Fibroblast of skin of back (primary cell): Measurements from ENCODE around the gene SPECC1.
"Not testable (repeated sequence)": the region's sequence is repeated elsewhere in the genome, so short reads cannot be mapped to it uniquely, and the experiment has no call there.

ENCODE experiments used
- DNase-seq: peaks from one replicate; pipeline ENCODE4 v3.0.0-alpha.2; 2013

SPECC1 gene

DNA sequence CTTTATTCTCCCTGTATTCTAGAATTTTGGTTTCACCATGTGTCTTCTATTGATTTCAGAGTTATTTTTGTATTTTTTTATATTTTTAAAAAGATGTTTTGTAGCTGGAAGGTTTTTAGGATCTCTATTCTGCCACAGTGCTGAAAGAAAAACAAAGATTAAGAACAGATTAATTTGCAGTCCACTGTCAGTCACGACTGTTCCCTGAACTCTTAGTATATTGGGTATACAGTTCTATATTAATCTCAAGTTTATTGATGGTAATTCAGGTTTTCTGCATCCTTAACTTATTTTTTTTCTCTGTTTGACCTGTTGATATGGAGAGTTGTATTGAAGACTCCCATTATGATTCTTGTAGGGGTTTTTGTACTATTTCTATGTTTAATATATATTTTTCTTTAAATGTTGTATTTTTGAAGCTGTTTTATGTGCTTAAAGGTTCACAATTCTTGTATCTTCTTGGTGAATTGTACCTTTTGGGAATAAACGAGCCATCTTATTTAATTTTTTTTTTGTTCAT is 2.9 kb downstream of the SPECC1 start:
- no peak for DNase-seq

DNA sequence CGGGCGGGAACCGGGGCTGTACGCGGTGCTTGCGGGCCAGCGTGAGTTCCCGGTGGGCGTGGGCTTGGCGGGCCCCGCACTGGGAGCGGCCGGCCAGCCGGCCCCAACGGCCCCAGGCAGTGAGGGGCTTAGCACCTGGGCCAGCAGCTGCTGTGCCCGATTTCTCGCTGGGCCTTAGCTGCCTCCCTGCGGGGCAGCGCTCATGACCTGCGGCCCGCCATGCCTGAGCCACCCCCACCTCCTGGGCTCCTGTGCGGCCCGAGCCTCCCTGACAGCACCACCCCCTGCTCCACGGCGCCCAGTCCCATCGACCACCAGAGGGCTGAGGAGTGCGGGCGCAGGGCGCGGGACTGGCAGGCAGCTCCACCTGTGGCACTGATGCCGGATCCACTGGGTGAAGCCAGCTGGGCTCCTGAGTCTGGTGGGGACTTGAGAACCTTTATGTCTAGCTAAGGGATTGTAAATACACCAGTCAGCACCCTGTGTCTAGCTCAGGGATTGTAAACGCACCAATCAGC is 7.4 kb downstream of the SPECC1 start:
- DNase-seq, result not testable (repeated sequence)

DNA sequence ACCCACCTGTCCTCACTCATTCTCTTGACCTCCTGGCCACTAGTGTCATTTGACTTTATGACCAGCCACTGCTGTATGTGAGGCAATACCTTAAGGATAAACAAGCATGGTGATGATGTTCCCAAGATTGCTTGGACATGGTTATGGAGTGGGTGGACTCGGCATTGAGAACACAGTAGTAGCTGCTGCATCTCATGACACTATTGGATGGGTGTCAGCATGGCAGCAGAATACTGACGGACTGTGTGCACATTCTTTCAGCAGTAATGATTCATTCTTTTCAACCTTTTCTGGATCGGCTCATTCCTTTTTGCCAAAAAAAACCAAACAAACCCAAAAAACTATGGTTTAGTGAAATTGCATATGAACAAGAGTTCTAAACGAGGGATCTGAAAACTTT is 13.5 kb downstream of the SPECC1 start:
- no peak for DNase-seq

DNA sequence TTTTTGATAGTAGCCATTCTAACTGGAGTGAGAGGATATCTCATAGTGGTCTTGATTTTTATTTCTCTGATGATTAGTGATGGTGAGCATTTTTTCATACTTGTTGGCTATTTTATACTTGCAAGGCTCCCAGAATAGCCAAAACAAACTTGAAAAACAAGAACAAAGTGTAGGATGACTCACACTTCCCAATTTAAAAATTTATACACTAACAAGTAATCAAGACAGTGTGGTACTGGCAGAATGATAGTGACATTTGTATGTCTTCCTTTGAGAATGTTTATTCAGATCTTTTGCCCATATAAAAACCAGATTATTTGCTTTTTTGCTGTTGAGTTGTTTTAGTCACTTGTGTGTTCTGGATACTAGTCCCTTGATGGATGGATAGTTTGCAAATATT is 17.8 kb downstream of the SPECC1 start:
- no peak for DNase-seq

DNA sequence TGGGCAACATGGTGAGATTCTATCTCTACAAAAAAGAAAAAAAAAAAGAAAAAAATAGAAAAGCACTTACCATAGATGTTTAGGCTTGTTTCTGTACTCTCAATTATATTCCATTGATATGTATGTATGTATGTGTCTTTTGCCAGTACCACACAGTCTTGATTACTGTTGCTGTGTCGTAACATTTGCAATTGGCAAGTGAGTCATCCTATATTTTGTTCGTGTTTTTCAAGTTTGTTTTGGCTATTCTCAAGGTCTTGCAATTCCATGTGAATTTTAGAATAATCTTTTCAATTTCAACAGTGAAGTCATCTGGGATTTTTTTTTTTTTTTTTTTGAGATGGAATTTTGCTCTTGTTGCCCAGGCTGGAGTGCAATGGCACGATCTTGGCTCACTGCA is 19.3 kb downstream of the SPECC1 start:
- no peak for DNase-seq

DNA sequence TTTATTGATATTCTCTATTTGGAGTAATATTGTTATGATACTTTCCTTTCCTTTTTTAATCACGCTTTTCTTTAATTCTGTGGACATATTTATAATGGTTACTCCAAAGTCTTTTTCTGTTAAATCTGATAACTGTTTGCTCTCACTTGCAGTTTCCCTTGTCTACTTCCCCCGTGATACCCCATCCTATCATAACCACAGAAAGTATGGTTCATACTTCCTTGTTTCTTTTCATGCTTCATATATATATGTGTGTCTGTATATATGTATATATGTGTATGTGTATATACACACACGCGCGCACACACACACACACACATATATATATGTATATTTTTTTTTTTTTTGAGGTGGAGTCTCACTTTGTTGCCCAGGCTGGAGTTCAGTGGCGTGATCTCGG is 23.5 kb downstream of the SPECC1 start:
- no peak for DNase-seq

DNA sequence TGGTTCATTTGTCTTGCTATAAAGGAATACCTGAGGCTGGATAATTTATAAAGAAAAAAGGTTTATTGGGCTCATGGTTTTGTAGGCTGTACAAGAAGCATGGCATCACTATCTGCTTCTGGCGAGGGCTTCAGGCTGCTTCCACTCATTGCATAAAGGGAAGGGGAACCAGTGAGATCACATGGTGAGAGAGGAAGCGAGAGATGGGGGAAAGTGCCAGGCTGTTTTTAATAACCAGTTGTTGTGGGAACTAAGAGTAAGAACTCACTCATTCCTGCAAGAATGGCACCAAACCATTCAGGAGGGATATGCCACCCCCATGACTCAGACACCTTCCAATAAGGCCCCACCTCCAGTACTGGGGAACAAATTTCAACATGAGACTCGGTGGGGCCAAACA is 24.3 kb downstream of the SPECC1 start:
- no peak for DNase-seq

DNA sequence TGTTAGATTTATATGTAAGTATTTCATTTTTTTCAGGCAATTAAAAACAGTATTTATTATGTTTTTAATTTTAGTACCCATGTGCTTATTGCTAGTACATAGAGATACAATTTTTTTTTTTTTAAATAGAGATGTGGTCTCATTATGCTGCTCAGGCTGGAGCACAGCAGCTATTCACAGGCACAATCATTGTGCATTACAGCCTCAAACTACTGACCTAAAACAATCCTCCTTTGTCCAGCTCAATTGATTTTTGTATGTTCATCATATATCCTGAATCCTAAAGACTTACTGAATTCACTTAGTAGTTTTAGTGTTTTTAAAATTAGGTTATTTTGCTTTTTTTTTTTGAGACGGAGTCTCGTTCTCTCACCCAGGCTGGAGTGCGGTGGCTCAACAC is 26.3 kb downstream of the SPECC1 start:
- no peak for DNase-seq

DNA sequence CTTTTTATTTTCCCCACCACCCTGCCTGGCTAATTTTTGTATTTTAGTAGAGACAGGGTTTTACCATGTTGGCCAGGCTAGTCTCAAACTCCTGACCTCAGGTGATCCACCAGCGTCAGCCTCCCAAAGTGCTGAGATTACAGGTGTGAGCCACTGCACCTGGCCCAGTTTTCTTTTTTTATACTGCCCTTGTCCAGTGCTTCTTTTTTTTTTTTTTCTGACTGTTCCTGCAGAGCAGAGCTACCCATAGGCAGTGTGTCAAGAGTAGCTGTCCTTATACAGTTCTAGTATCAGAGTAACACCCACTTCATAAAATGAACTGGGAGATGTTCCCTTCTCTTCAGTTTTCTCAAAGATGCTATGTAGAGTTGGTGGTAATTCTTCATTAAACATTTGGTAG is 28.1 kb downstream of the SPECC1 start:
- not testable (repeated sequence) for DNase-seq

DNA sequence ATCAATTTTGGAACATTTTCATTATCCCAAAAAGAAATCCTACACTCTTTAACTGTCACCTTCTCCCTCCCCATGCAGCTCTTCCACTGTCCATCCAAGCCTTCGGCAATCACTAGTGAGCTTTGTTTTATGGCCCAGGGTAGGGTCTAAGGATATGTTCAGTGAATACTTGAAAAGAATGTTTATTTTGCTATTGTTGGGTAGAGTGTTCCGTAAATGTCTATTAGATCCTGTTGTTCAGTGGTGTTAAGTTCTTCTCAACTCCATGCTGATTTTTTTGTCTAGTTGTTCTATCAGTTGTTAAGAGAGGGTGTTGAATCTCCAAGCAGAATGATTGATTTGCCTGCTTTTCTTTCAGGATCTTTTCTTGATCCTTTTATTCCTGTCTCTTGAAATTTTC is 29.9 kb downstream of the SPECC1 start:
- no peak for DNase-seq

DNA sequence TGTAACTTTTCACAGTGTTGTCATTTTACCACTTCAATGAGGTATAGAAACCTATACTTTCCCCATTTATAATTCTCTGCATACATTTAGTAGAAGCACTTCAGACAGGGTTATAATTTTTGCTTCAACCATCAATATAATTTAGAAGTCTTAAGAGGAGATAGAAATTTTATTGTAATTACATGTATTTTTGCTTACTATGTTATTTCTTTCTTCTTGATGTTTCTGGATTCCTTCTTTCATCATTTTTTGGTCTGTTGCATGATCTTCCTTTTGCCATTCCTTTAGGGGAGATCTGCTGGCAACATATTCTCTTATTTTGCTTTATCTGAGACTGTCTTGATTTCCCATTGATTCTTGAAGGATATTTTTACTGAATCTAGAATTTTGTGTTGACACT is 31.1 kb downstream of the SPECC1 start:
- no peak for DNase-seq

DNA sequence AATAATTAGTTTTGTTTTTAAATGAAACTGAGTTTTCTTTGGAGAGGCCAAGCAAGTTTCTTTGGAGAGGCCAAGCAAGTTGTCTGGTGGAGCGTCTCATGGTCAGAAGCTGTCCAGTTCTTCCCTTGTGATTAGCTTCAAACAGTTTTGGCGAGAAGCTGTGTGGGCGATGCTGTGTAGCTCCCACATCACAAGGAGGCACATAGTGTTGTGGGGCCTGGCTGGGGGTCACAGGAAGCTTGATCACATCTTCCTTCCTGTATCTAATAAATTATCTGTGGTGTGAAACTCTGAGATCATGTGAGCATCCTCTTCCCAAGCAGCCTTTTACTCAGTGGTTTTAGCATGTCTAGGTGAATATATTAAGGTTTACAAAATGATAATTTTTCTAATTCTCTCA is 33.9 kb downstream of the SPECC1 start:
- no peak for DNase-seq

DNA sequence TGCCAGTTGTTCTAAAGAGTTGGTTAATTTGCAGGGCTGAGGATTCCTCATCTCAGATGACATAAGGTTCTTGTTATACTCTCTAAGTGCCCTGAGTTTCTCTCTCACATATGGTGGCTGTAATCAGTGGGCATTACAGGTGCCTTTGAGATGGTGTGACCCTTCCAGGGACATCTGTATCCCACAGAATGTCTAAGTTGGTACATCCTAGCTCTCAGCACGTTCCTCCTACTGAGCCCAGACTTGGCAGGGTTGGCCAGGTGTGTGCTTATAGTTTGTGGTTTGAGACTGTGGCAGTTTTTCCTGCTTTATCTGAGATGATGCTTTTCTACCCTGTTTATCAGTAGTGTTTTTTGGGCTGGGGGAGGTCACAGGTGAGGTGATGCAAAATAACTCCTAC is 36.3 kb downstream of the SPECC1 start:
- DNase-seq, result no peak

DNA sequence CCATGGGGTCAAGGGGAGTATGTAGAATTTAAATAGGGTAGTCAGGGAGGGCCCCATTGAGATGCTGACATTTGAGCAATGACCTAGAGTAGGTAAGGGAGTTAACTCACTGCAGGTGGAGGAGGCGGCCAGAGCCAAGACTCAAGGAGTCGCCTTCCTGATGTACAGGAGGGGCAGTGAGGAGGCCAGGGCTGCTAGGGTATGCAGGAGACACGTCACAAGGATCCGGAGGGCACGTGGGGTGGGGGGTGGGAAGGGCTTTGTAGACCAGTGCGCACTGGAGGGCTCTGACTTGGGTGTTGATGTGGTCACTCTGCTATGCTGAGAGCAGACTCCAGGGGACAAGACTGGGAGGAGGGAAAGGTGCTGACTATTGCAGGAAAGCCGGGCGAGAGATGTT is 37.5 kb downstream of the SPECC1 start:
- DNase-seq, result no peak

DNA sequence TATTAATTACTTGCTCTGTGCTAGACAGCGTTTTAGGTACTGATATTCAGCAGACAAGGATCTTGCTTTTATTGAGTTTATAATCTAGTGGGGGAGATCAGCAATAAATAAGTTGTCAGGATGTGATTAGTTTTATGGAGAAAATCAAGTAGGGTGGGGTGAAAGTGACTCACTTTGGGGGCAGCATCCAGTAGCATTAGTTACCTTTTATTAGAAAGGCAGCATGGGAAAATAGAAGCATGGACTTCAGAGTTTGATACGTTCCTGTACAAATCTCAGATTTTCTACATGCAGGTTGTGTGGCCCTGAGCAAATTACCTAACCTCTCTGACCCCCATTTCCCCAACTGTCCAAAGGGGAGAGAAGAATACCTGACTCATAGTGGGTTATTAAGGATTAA is 42.5 kb downstream of the SPECC1 start:
- DNase-seq, result no peak

DNA sequence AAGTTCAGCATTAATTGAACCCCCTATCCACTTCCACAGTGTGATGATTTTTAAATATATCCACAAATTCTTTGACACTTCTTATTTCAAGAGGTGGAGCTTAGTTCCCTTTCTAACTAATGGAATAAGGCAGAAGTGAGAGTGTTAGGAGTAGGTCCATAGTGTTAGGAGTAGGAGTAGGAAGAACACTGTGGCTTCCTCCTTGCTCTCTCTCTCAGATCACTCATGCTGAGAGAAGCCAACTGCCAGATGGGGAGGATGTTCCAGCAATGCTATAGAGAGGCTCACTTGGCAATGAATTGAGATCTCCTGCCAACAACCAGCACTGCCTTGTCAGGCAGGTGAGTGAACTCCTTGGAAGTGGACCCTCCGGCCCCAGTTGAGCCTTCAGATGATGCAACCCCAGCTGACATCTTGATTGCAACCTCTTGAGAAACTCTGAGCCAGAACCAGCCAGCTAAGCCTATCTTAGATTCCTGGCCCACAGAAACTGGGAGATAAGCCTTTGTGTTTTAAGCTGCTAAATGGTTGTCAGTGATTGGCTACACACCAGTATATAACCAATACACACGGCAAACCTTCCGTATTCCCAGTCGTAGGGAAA is 44.3 kb downstream of the SPECC1 start:
- DNase-seq, result no peak

DNA sequence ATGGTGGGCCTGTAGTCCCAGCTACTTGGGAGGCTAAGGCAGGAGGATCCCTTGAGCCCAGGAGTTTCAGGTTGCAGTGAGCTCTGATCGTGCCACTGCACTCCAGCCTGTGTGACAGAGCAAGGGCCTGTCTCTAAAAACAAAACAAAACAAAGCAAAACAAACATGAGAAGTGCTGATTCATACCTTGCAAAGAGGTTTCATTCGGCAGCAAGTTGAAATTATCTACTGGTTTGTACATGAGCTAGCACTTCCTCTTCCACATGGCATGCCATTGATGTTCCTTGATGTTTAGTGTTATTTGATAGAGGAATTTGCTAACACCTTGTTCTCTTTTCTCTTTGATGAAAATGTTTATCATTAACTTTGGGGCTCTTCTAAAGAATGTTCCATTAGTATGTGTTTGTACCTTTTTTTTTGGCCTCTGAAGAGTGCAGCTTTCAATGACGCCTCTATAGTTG is 50.6 kb downstream of the SPECC1 start:
- peak; percentile 17 for DNase-seq

DNA sequence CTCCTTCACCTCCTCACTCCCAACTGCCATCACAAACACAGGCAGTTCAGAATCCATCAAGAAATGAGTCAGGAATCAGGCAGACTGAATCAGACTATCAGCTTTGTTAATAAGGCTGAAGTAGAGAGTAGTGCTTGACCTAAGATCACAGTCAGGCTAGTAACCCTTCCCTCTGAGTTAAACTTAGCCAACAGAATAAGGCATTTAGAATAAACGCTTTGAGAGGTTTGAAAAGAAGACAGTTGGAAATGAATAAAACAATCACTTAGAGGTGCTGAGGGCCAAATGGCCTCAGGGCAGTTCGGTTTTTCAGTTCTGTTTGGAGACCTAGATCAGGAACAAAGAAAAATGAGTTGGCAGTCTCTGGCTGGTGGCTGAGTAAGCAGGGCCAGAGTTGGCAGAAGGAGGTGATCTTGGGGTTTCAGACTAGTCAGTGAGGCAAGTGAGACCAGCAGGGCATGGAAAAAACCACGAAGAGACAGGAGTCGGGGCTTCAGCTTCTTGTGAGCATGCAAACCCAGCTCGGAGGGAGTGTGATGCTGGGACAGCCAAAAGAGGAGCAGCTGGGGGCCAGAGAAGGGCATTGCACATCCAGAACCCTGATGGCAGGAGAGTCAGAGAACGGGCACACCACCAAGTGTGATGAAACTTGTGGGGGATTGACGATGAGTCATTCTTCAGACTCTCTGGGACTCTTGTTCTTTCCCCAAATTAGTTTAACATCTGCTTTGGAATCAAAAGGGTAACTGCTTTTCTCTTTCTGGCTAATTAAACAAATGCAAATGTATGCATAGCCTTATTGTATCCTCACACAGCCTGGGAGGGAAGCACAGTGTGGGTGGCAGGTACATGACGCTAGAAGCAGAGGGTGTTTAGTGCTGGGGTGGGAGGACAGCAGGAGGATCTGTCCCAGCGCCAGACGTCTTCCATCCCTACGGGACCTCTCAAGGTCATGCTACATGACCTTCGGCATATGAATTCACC is 54.8 kb downstream of the SPECC1 start:
- peak; percentile 74 for DNase-seq

DNA sequence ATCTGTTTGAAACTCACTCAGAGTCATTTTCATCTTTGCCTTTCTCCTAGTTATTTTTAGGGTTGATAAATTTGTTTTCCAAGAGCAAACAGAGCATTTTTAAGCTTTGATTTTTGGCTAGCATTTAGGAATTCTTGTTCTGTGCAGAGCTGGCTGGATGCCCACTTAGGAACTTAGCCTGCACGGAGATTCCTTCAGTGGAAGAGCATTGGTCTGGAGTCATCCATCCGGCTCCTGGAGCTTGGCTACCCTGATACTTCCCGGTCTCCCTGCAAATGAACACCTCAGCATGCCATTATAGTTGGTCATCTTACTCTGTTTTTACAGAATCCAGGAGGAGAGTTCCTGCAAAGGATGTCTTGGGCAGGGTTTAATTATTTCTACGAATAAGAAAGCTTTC is 57.1 kb downstream of the SPECC1 start:
- DNase-seq, result peak; percentile 63

DNA sequence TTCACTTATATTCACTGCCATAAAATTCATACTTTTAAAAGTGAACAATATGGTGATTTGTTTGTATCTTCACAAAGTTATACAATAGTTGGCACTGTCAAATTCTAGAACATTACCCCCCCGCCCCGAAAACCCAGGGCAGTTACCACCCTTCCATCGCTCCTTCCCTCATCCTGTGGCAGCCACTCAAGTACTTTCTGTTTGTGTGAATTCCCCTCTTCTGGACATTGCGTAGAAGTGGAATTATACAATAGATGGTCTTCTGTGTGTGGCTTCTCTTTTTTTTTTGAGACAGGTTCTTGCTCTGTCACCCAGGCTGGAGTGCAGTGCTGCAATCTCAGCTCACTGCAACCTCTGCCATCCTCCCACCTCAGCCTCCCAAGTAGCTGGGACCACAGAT is 58.6 kb downstream of the SPECC1 start:
- no peak for DNase-seq

DNA sequence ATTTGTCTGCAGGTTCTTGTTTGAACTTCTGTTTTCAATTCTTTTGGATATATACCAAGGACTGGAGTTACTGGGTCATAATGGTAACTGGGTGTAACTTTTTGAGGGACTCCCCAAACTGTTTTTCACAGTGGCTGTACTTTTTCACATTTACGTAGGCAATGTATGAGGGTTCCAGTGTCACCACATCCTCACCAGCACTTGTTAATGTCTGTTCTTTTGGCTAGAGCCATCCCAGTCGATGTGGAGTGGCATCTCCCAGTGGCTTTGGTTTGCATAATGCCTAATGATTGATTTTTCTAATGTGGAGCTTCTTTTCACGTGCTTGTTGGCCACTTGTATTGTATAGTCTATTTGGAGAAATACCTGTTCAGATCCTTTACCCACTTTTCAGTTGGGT is 59.3 kb downstream of the SPECC1 start:
- DNase-seq, result no peak

DNA sequence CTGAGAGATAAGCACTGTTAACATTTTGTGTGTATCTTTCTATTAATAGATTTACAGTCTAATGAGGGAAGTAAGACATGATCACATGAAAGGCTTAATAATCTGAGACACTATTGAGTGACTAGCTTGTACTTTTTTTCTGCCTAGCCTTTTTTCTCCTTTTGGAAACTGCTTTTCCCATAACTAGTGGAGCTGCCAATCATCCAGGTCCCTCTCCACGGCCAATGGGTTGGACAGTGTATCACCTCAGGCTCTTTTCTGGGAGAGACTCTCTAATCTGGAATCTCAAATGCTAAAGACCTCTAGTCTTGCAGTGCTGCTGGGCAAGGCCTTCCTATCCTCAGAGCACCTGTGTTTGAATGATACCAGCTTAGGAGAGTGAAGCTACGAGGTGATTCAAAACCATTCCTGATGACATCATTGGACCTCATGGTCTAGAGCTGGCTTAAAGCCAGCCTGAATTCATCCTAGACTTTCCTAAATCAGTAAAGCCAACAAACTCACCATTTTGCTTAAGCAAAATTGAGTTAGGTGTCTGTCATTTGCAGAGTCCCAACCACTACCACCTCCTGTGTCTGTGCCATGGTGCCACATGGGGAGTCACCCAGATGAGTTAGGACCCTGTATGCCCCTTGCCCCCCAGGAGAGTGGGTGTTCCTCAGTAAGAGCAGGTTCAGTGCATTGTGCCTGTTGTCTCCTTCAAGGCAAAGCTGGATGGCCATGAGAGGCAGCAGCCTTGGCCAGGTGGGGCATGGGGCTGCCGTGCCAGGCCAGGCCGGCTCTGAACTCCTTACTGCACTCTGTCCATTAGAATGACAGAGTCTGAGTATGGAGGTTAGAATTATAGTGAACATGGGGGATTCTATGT is 62.9 kb downstream of the SPECC1 start:
- no peak for DNase-seq

DNA sequence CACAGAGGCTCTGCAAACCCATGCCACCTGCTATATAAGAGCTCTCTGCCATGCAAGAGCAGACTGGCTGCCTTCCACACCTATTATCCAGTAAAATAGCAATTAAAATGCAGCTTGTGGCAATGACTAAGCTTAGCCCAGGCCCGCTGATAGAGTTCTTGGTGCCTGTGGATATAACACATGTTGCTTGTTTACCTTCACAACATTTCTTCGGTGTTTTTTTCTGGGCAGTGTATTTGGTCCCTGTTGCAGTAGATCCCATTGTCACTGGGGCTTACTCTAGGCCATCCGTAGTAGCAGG is 63.5 kb downstream of the SPECC1 start:
- DNase-seq, result no peak
